HG02852 (cell line): Measurements from ENCODE around the gene ARHGAP12.
"Not testable (repeated sequence)": the region's sequence is repeated elsewhere in the genome, so short reads cannot be mapped to it uniquely, and the experiment has no call there.

ENCODE experiments used
- ATAC-seq: cut with Tn5 transposase; IDR thresholded peaks from one replicate; pipeline ENCODE4 v1.9.1; 2021; ENCODE audit warnings: mild to moderate bottlenecking, moderate library complexity; ENCODE audit not compliant: unreplicated experiment

The ARHGAP12 gene, protein sequence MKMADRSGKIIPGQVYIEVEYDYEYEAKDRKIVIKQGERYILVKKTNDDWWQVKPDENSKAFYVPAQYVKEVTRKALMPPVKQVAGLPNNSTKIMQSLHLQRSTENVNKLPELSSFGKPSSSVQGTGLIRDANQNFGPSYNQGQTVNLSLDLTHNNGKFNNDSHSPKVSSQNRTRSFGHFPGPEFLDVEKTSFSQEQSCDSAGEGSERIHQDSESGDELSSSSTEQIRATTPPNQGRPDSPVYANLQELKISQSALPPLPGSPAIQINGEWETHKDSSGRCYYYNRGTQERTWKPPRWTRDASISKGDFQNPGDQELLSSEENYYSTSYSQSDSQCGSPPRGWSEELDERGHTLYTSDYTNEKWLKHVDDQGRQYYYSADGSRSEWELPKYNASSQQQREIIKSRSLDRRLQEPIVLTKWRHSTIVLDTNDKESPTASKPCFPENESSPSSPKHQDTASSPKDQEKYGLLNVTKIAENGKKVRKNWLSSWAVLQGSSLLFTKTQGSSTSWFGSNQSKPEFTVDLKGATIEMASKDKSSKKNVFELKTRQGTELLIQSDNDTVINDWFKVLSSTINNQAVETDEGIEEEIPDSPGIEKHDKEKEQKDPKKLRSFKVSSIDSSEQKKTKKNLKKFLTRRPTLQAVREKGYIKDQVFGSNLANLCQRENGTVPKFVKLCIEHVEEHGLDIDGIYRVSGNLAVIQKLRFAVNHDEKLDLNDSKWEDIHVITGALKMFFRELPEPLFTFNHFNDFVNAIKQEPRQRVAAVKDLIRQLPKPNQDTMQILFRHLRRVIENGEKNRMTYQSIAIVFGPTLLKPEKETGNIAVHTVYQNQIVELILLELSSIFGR

GRCh38 chr10:31928549-31929260 is at the start of gene ARHGAP12:
Gene ARHGAP12, minus strand, starts transcription at chr10:31928831. Its CDS starts 19,976 bp downstream, at chr10:31908855.
- ATAC-seq = peak; percentile 75

DNA sequence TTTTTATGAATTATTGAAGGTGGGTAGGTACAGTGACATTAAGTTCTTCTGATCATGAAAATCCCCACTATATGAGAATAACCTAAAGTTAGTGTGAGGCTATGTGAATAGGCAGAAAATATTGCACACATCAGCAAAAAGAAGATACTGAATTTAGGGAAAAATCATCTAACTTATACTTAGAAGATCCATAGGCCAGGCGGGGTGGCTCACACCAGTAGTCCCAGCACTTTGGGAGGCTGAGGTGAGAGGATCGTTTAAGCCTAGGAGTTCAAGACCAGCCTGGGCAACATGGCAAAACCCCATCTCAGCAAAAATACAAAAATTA is 49.5 kb upstream of the ARHGAP12 start:
- no peak for ATAC-seq

DNA sequence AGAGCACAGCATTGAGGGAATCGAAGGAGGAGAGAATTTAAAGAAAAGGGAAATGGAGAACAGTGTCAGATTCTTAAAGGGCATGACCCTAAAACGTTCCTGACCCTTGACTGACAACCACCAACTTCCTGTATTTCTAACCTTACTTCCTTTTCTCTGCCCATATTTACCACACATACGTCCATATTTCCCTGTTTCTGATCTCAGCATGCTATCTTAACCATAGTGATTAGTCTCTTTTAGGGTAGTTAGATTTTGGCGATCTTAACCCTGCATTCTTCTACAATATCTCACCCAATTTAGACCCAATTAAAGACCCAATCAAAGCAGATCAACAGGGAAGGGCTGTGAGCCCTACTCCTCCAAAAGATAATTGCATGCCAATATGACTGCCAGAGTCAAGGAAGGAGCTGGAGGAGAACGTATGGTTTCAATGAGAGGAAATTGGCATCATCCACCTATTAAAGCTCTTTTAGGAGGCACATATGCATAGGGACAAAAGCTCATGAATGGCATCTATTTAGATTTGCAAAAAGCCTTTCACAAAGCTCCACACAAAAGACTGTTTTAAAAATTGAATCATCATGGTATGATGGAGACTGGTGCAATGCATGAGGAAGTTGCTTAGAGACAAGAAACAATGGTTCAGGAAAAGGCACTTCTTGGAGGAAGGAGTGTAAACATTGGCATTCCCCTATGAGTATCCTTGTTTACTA is 49.0 kb upstream of the ARHGAP12 start:
- no peak for ATAC-seq

- ATAC-seq = no peak
Observed at GRCh38 chr10:31975157-31975765, 46.6 kb upstream of the ARHGAP12 start.

GRCh38 chr10:31974434-31975124 is 45.9 kb upstream of the ARHGAP12 start:
- ATAC-seq = no peak

DNA sequence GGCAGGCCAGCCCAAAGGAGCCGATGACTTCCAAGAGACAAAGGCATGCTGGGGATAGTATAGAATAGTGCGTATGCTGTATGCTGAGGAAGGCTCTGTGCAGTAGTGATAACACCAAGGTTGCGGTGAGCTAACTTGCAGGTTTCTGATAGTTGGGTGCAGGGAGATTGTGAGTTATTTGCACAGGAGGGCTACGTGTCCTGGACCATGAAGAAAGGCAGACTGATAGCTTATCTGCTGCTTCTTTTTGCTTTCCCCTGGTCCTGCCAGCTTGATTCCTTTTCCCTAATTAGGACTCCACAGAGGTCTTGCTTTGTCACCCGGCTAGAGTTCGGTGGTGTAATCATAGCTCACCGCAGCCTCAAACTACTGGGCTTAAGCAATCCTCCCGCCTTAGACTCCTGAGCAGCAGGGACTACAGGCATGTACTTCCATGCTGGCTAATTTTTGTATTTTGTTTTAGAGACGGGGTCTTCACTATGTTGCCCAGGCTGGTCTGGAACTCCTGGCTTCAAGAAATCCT is 43.9 kb upstream of the ARHGAP12 start:
- ATAC-seq = no peak

- ATAC-seq = not testable (repeated sequence)
Observed at GRCh38 chr10:31969847-31970246, 41.2 kb upstream of the ARHGAP12 start.

DNA sequence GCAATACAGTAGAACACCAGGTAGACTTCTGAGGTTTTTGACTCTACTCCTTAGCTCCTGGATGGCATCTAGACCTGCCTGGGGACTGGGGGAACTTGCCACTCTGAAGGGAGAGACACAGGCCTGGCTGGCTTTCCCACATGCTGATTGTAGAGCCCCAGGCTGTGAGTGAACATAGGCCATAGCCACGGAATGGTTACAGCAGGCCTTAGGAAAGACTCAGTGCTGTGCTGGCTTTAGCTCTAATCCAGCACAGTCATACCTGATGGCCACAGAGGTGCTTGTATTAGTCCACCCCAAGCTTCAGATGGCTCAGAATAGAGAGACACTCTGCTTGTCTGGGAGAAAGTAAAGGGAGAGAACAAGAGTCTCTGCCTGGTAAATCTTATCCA is 35.0 kb upstream of the ARHGAP12 start:
- ATAC-seq = no peak

GRCh38 chr10:31962826-31963588 is 34.4 kb upstream of the ARHGAP12 start:
- ATAC-seq = no peak

- ATAC-seq = peak; percentile 51
Observed at GRCh38 chr10:31961277-31962074, 32.8 kb upstream of the ARHGAP12 start.

DNA sequence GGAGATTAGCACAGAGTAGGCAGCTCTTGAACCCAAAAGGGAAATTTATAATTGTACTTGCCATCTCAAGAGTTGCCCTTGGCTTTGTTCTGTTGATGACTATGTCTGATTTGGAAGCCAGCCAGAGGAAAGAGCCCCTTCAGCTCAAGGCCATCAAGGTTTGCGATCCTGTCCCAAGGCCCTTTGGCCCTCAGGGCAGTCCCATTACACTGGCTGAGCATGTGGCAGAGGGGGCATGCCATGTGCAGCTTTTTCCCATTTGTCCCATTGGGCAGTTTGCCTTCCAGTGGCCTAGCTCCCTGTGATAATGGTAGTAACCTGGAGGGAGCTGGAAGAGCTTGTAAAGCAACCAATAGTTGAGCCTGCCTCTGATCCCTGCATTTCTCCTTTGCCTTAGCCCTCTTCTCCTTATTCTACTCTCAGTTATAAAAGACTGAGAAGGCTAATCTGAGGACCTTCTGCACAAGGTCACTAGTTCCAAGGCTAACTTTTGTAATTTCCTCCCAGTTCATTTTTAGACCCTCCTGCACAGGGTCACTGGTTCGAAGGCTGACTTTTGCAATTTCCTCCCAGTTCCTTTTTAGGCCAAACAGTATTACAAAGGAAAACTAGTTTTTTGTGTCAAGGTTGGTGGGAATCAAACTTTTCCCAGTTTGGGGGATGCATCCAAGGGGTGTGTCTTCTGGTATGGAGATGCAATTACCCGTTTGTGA is 31.0 kb upstream of the ARHGAP12 start:
- ATAC-seq = no peak

DNA sequence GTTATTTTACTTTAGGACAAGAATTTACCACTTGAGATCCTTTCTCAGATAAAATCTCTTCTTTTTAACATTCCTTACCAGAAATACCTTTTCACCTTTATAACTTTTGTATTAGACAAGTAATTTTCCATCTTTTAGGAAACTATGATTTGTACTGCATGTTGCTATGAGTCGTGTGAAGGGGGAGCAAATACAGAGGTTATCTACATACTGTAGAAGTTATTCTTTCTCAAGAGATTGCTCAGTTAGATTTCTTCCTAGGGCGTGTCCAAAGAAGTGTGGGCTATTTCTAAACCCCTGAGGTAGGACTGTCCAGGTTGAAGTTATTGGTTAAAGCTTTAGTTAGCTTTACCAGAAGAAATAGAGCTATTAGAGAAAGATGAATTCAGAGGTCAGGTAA is 30.2 kb upstream of the ARHGAP12 start:
- no peak for ATAC-seq

GRCh38 chr10:31956200-31956946 is 27.7 kb upstream of the ARHGAP12 start:
- no peak for ATAC-seq

GRCh38 chr10:31954410-31955191 is 26.0 kb upstream of the ARHGAP12 start:
- ATAC-seq = no peak

GRCh38 chr10:31953480-31953879 is 24.8 kb upstream of the ARHGAP12 start:
- ATAC-seq = no peak

- ATAC-seq = no peak
Observed at GRCh38 chr10:31953080-31953479, 24.4 kb upstream of the ARHGAP12 start.
